HepG2 (cell line): ENCODE measurements around the gene JMJD4. TPM values are rescaled to one million over a fixed set of nuclear protein-coding genes. Genes with fewer than 3 reads are reported as not detected.

Source experiments
- ATF1 ChIP-seq: IDR thresholded peaks from 2 replicates; pipeline ENCODE4 v1.6.1; 2016; ENCODE audit warnings: mild to moderate bottlenecking, control low read depth
- DZIP1 ChIP-seq: sonication (generic); formaldehyde crosslinking; IDR thresholded peaks from 2 replicates; pipeline ENCODE4 v1.5.0; 2020; ENCODE audit warnings: mild to moderate bottlenecking, missing genetic modification reagents
- FUBP1 ChIP-seq: sonication (generic); formaldehyde crosslinking; IDR thresholded peaks from 2 replicates; pipeline ENCODE4 v1.5.1; 2020; ENCODE audit warnings: missing genetic modification reagents, mild to moderate bottlenecking, borderline replicate concordance
- HMG20A ChIP-seq: IDR thresholded peaks from 2 replicates; pipeline ENCODE4 v1.6.1; 2016; ENCODE audit warnings: borderline replicate concordance
- KAT8 ChIP-seq: IDR thresholded peaks from 2 replicates; pipeline ENCODE4 v1.6.1; 2016; ENCODE audit warnings: missing genetic modification reagents, missing compliant biosample characterization
- MAF1 ChIP-seq: sonication (generic); formaldehyde crosslinking; IDR thresholded peaks from 2 replicates; pipeline ENCODE4 v1.5.0; 2020; ENCODE audit warnings: missing genetic modification reagents, borderline replicate concordance
- MTA3 ChIP-seq: sonication (generic); formaldehyde crosslinking; IDR thresholded peaks from 2 replicates; pipeline ENCODE4 v1.4.0; 2020; ENCODE audit warnings: missing genetic modification reagents
- NCOR1 ChIP-seq: fragments of 200-600 bp; sonication (generic); IDR thresholded peaks from 2 replicates; pipeline ENCODE4 v1.7.0; 2017; ENCODE audit warnings: antibody characterized with exemption, low read length, borderline replicate concordance
- PHF20 ChIP-seq: sonication (generic); formaldehyde crosslinking; IDR thresholded peaks from 2 replicates; pipeline ENCODE4 v1.5.0; 2020; ENCODE audit warnings: mild to moderate bottlenecking, missing genetic modification reagents
- PHF8 ChIP-seq: sonication (generic); formaldehyde crosslinking; IDR thresholded peaks from 2 replicates; pipeline ENCODE4 v1.5.0; 2020; ENCODE audit warnings: missing genetic modification reagents
- RBM22 ChIP-seq: fragments of 200-400 bp; formaldehyde crosslinking; optimal IDR thresholded peaks from 2 replicates; pipeline ENCODE3; 2017; ENCODE audit warnings: mild to moderate bottlenecking, low read length, moderate library complexity
- ZBTB20 ChIP-seq: sonication (generic); formaldehyde crosslinking; IDR thresholded peaks from 2 replicates; pipeline ENCODE4 v1.8.1; 2023; ENCODE audit warnings: missing genetic modification reagents, low read depth, mild to moderate bottlenecking, borderline replicate concordance
- ZNF407 ChIP-seq: sonication (generic); formaldehyde crosslinking; IDR thresholded peaks from one replicate; pipeline ENCODE4 v1.5.1; 2020; ENCODE audit warnings: mild to moderate bottlenecking, missing genetic modification reagents; ENCODE audit errors: not compliant biosample characterization
- ZNF430 ChIP-seq: sonication (generic); formaldehyde crosslinking; IDR thresholded peaks from 2 replicates; pipeline ENCODE4 v1.9.0; 2021; ENCODE audit warnings: mild to moderate bottlenecking, missing genetic modification reagents
- ZNF562 ChIP-seq: sonication (generic); formaldehyde crosslinking; IDR thresholded peaks from 2 replicates; pipeline ENCODE4 v1.8.0; 2022; ENCODE audit warnings: missing genetic modification reagents, borderline replicate concordance
- ZNF605 ChIP-seq: sonication (generic); formaldehyde crosslinking; IDR thresholded peaks from 2 replicates; pipeline ENCODE4 v1.8.0; 2022; ENCODE audit warnings: mild to moderate bottlenecking, missing genetic modification reagents
- ZNF619 ChIP-seq: sonication (generic); formaldehyde crosslinking; IDR thresholded peaks from 2 replicates; pipeline ENCODE4 v1.4.0; 2020; ENCODE audit warnings: mild to moderate bottlenecking, missing genetic modification reagents
- ZNF709 ChIP-seq: sonication (generic); formaldehyde crosslinking; IDR thresholded peaks from 2 replicates; pipeline ENCODE4 v1.5.0; 2020; ENCODE audit warnings: mild to moderate bottlenecking, missing genetic modification reagents
- polyA plus RNA-seq, 8 experiments: library from polyadenylated mRNA; depleted of rRNA in 3 of 8; stranded (reverse) in 7 of 8; unstranded in 1 of 8; fragments of >200 nt; fragmentation: Illumina TruSeq in 4 of 8; extraction: Trizol in 4 of 8; gene quantifications; 2 replicates each; pipeline versions ENCODE4 v1.2.1 to v1.2.3, GENCODE V29; 2011 to 2016; ENCODE audit warnings: low read depth in 4 of 8, missing spikeins in 1 of 8, mixed read lengths in 1 of 8; ENCODE audit not compliant: insufficient read depth in 1 of 8
- total RNA-seq, 5 experiments: library from RNA; depleted of rRNA; stranded (reverse); fragments of >200 nt; fragmentation: Illumina TruSeq; extraction: Trizol; gene quantifications; 2 replicates each; pipeline ENCODE4 v1.2.3, GENCODE V29; 2016; ENCODE audit warnings: low read depth in 1 of 5

JMJD4 gene
- total and polyA plus RNA-seq, 2 of the 13 experiments (the other 11 are each of a cell fraction or from before 2014, with no cell fraction given) = 10.2 to 29.0 TPM

DNA sequence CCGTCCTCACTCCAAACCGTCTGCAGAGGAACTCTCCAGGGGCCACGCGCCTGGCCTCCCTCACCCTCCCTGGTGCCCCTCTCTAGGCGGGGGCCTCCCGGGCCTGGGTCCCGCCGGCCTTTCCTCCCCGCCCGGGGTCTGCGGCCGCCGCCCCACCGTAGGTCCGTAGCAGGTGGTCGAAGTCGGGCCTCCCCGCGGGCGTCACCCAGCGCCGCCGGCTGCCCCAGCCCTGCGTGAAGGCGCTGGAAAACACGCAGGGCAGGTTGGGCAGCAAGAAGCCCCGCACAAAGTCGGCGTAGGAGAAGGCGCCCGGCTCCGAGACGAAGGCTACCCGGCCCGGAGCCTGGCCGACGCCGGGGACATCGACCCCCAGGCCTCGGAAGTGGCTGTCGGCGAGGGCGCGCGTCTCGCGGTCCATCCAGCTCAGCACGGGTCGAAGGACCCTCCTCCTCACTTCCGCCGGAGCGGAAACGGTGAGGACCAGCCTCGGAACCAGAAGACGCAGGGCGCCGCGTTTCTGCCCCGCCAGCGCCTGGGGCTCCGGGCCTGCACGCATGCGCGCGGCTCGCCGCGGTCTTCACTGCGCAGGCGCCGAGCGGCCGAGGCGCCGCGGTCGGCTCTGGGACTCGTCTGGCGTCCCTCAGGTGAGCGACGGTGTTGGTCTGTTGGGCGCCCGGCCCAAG is at the start of gene JMJD4, which contains the start of gene SNAP47 (continued):
- TF ChIP-seq FUBP1 (CRISPR knock-in tag) = no peak
- TF ChIP-seq ATF1 (CRISPR knock-in tag) = no peak
- peak; percentile 98 for TF ChIP-seq ZNF407
- peak; percentile 39; the same call in 1 of the 2 replicates for TF ChIP-seq ZNF430 (CRISPR knock-in tag)
- peak; percentile 99 for TF ChIP-seq PHF8 (CRISPR knock-in tag)
- peak; percentile 56; the same call in 1 of the 2 replicates for TF ChIP-seq ZNF619
- no peak for TF ChIP-seq MTA3
- no peak for TF ChIP-seq HMG20A
- TF ChIP-seq PHF20 (CRISPR knock-in tag) = peak; percentile 97
- peak; percentile 80 for TF ChIP-seq ZBTB20 (CRISPR knock-in tag)
- TF ChIP-seq ZNF709 (CRISPR knock-in tag) = peak; percentile 97
- peak; percentile 77 for TF ChIP-seq ZNF605 (CRISPR knock-in tag)
- TF ChIP-seq DZIP1 (CRISPR knock-in tag) = peak; percentile 92
- no peak for TF ChIP-seq ZNF562
- peak; percentile 98 for TF ChIP-seq KAT8 (CRISPR knock-in tag)
- TF ChIP-seq RBM22 = no peak
- TF ChIP-seq MAF1 (CRISPR knock-in tag) = peak; percentile 79; the same call in 1 of the 2 replicates
- no peak for TF ChIP-seq NCOR1
